ENCODE data around the gene RFC3.

- TF ChIP-seq POLR2A (IDR thresholded peaks at IDR 0.05), result no peak
- no peak for TF ChIP-seq CTCF (IDR thresholded peaks at IDR 0.05)
These were observed 19.9 kb upstream of the RFC3 start for GRCh38 chr13:33798023-33798422.
